ENCODE measurements around the gene SULT1C3. TPM values are rescaled to one million over a fixed set of nuclear protein-coding genes. Genes with fewer than 3 reads are reported as not detected.

SULT1C3 gene
- polyA plus RNA-seq, 1 donor (not counting 4 experiments of a cell fraction or from before 2014, with no cell fraction given) = not detected

DNA sequence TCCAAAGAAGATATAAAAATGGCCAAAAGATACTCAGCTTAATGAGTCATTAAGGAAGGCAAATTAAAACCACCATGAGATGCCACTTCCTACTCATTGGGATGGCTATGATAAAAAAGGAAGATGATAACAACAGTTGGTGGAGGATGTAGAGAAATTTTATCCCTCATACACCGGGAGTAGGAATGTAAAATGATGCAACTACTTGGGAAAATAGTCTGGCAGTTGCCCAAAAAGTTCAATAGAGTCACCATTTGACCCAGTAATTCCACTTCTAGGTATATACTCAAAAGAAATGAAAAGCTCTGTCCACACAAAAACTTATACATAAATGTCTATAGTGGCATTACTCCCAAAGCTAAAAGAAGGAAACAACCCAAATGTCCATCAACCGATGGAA is 38.9 kb downstream of the SULT1C3 start:
- FAIRE-seq = no peak

DNA sequence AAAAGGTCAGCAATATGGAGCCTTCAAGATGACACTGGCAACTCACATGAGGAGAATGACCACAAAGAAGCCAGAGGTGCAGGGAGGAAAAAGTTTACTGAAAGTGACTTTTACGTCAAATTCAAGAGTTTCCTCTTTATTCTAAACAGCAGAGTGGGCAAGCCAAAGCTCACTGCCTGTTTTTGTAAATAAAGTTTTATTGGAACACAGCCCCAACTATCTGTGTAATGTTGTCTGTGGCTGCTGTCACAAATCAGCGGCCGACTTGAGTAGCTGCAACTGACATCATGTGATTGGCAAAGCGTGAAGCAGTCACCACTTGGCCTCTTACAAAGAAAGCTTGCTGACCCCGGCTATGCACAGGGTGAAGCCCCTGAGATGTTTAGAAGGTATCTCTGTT is 39.7 kb downstream of the SULT1C3 start:
- H2AFZ ChIP-seq (ENCODE audit: control insufficient read depth, low read length) = no peak overlapping the region
- no peaks in the 10 kb centered on the region for H3K9me3 ChIP-seq (ENCODE audit: control insufficient read depth, low read depth, low read length)
- no peaks in the 10 kb centered on the region for H3K79me2 ChIP-seq (ENCODE audit: control insufficient read depth, insufficient read depth, low read length)
- H3K27ac ChIP-seq (ENCODE audit: control insufficient read depth, insufficient read depth, low read length) = no peak overlapping the region
- no peak for FAIRE-seq
- DNase-seq (ENCODE audit: low read depth, low spot score) = no peak
- H4K20me1 ChIP-seq (ENCODE audit: control insufficient read depth, extremely low read depth, insufficient read depth, low read length) = no peaks in the 10 kb centered on the region
- no peaks in the 10 kb centered on the region for H3K27me3 ChIP-seq (ENCODE audit: control insufficient read depth, extremely low read depth, insufficient read depth, low read length)
- no peak overlapping the region for H3K9ac ChIP-seq (ENCODE audit: control insufficient read depth, extremely low read depth, insufficient read depth, low read length)
- TF ChIP-seq, protein P1, sequence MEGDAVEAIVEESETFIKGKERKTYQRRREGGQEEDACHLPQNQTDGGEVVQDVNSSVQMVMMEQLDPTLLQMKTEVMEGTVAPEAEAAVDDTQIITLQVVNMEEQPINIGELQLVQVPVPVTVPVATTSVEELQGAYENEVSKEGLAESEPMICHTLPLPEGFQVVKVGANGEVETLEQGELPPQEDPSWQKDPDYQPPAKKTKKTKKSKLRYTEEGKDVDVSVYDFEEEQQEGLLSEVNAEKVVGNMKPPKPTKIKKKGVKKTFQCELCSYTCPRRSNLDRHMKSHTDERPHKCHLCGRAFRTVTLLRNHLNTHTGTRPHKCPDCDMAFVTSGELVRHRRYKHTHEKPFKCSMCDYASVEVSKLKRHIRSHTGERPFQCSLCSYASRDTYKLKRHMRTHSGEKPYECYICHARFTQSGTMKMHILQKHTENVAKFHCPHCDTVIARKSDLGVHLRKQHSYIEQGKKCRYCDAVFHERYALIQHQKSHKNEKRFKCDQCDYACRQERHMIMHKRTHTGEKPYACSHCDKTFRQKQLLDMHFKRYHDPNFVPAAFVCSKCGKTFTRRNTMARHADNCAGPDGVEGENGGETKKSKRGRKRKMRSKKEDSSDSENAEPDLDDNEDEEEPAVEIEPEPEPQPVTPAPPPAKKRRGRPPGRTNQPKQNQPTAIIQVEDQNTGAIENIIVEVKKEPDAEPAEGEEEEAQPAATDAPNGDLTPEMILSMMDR (optimal IDR thresholded peaks at IDR 0.05 in 1 of 3, IDR thresholded peaks at IDR 0.05 in 1 of 3, conservative IDR thresholded peaks at IDR 0.05 in 1 of 3; ENCODE audit: extremely low read depth in 1 of 3, insufficient read depth in 2 of 3, low read length in 3 of 3) = no peak
- TF ChIP-seq EZH2 (IDR thresholded peaks at IDR 0.05; ENCODE audit: low read length) = no peak
- no peaks in the 10 kb centered on the region for H3K9me1 ChIP-seq (ENCODE audit: control insufficient read depth, extremely low read depth, insufficient read depth, low read length)
- dilution Hi-C loops (cut with MboI; ENCODE audit: extremely low pct_ligation_motif_present, low sequenced_read_pairs) = no loop called here
- no peaks in the 10 kb centered on the region for H3K4me1 ChIP-seq (ENCODE audit: control insufficient read depth, extremely low read depth, insufficient read depth, low read length)
- H3K36me3 ChIP-seq (ENCODE audit: control insufficient read depth in 2 of 2, extremely low read depth in 1 of 2, insufficient read depth in 2 of 2, low read length in 2 of 2) = no peaks in the 10 kb centered on the region
- no peak overlapping the region for H3K4me3 ChIP-seq (ENCODE audit: control insufficient read depth in 2 of 3, extremely low read depth in 1 of 3, insufficient read depth in 2 of 3, low read depth in 1 of 3, low read length in 3 of 3)
- no peak overlapping the region for H3K4me2 ChIP-seq (ENCODE audit: control insufficient read depth, extremely low read depth, insufficient read depth, low read depth, low read length)

More for the DNA sequence above, 38.9 kb downstream of the SULT1C3 start:
- H3K9ac ChIP-seq (ENCODE audit: control insufficient read depth, extremely low read depth, insufficient read depth, low read length) = no peak overlapping the region
- no peaks in the 10 kb centered on the region for H3K4me1 ChIP-seq (ENCODE audit: control insufficient read depth, extremely low read depth, insufficient read depth, low read length)
- no peaks in the 10 kb centered on the region for H3K79me2 ChIP-seq (ENCODE audit: control insufficient read depth, insufficient read depth, low read length)
- dilution Hi-C loops (cut with MboI; ENCODE audit: extremely low pct_ligation_motif_present, low sequenced_read_pairs) = no loop called here
- TF ChIP-seq, protein P1 (optimal IDR thresholded peaks at IDR 0.05 in 1 of 3, IDR thresholded peaks at IDR 0.05 in 1 of 3, conservative IDR thresholded peaks at IDR 0.05 in 1 of 3; ENCODE audit: extremely low read depth in 1 of 3, insufficient read depth in 2 of 3, low read length in 3 of 3) = no peak
- TF ChIP-seq EZH2 (IDR thresholded peaks at IDR 0.05; ENCODE audit: low read length) = no peak
- no peaks in the 10 kb centered on the region for H3K9me3 ChIP-seq (ENCODE audit: control insufficient read depth, low read depth, low read length)
- H3K4me3 ChIP-seq (ENCODE audit: control insufficient read depth in 2 of 3, extremely low read depth in 1 of 3, insufficient read depth in 2 of 3, low read depth in 1 of 3, low read length in 3 of 3) = no peak overlapping the region
- no peaks in the 10 kb centered on the region for H3K27me3 ChIP-seq (ENCODE audit: control insufficient read depth, extremely low read depth, insufficient read depth, low read length)
- H3K4me2 ChIP-seq (ENCODE audit: control insufficient read depth, extremely low read depth, insufficient read depth, low read depth, low read length) = no peak overlapping the region
- H3K9me1 ChIP-seq (ENCODE audit: control insufficient read depth, extremely low read depth, insufficient read depth, low read length) = no peaks in the 10 kb centered on the region
- H3K36me3 ChIP-seq (ENCODE audit: control insufficient read depth in 2 of 2, extremely low read depth in 1 of 2, insufficient read depth in 2 of 2, low read length in 2 of 2) = no peaks in the 10 kb centered on the region
- H4K20me1 ChIP-seq (ENCODE audit: control insufficient read depth, extremely low read depth, insufficient read depth, low read length) = no peaks in the 10 kb centered on the region
- H2AFZ ChIP-seq (ENCODE audit: control insufficient read depth, low read length) = no peak overlapping the region
- no peak overlapping the region for H3K27ac ChIP-seq (ENCODE audit: control insufficient read depth, insufficient read depth, low read length)
- no peak for DNase-seq (ENCODE audit: low read depth, low spot score)

Measured in keratinocyte (primary cell).